ENCODE data around the gene NDUFS7. TPM values are rescaled to one million over a fixed set of nuclear protein-coding genes. Genes with fewer than 3 reads are reported as not detected.
A peak's percentile ranks its signal among the peaks of the same experiment; 100 is the strongest.

NDUFS7 gene
- total and polyA plus RNA-seq, 10 of the 15 experiments (the other 5 are each of a cell fraction or from before 2014, with no cell fraction given): 5.1 to 282 (median 92.9) TPM

- TF ChIP-seq ZBED1 (IDR thresholded peaks at IDR 0.05; ENCODE audit: borderline replicate concordance): no peak
Observed at GRCh38 chr19:1360126-1360817, 23.4 kb upstream of the NDUFS7 start (continued).

- intact Hi-C loops (cut with micrococcal nuclease; ENCODE audit: unreplicated experiment): no loop called here
- Histone ChIP-seq H3K79me2 (ENCODE audit: control insufficient read depth, insufficient read depth, low read length) (no peaks in the 10 kb centered on the region; the same call in none of the 2 replicates), H3K4me3 (no peak overlapping the region), H3K4me1 (ENCODE audit: control insufficient read depth, insufficient read depth, low read length) (peaks cover 33% of the 10 kb centered on the region), H2AFZ (ENCODE audit: control insufficient read depth, low read depth, low read length) (no peak overlapping the region), H4K20me1 (ENCODE audit: control insufficient read depth, insufficient read depth) (no peaks in the 10 kb centered on the region; the same call in 1 of the 2 replicates), H3K4me2 (ENCODE audit: control insufficient read depth, insufficient read depth) (no peak overlapping the region), H3K27ac (ENCODE audit: control insufficient read depth, insufficient read depth) (no peak overlapping the region), H3K9me3 (replicated peaks; ENCODE audit: control insufficient read depth, insufficient read depth, low read length) (no peaks in the 10 kb centered on the region), H3K27me3 (replicated peaks in 1 of 2; ENCODE audit: control insufficient read depth in 2 of 2, insufficient read depth in 2 of 2, low read length in 1 of 2) (no peaks in the 10 kb centered on the region), H3K36me3 (ENCODE audit: control insufficient read depth in 2 of 2, insufficient read depth in 2 of 2, low read length in 1 of 2) (peaks cover 2 to 5% of the 10 kb centered on the region in 2 experiments; a peak in 2 of 4 replicates), H3K9ac (ENCODE audit: control insufficient read depth, insufficient read depth, low read length) (no peak overlapping the region)
- TF ChIP-seq ZNF24 (IDR thresholded peaks at IDR 0.05) (no peak), SPI1 (IDR thresholded peaks at IDR 0.05; ENCODE audit: borderline replicate concordance, insufficient read depth, low read depth, low read length) (0 out of 2 replicates have a peak, but pooled peaks have one; percentile 27), DPF2 (IDR thresholded peaks at IDR 0.05) (no peak), HDAC6 (IDR thresholded peaks at IDR 0.05; ENCODE audit: unreplicated experiment) (no peak), ZNF274 (IDR thresholded peaks at IDR 0.05; ENCODE audit: insufficient read depth, insufficient read length) (no peak)
- ChIA-PET RAD21 (ENCODE audit: unreplicated experiment) (no interaction called here), CTCF (no interaction called here), POLR2A (interaction anchor here (0.6 kb wide), 1 partner anchor 69 kb away, joined by 3 read pairs; no protein-coding TSS in a partner anchor), SMC1A (ENCODE audit: uncharacterized antibody, unreplicated experiment) (no interaction called here)
- in situ Hi-C loops (cut with MboI): no loop called here
- ATAC-seq: no peak
- no peak for DNase-seq (ENCODE audit: low read depth, low spot score)
- BruUV-seq (replicated peaks): no TSS peak
- no peak for FAIRE-seq
- WGBS (ENCODE audit: insufficient coverage, insufficient replicate concordance, low lambda C conversion rate, missing lambda C conversion rate): 89% methylated on average over 29 of the region's 31 CpGs
Observed at GRCh38 chr19:1360818-1361461, 22.8 kb upstream of the NDUFS7 start.

Data from GM12878 (cell line).